HG03457 (cell line): ENCODE measurements around the gene CIDEC.
"Not testable (repeated sequence)": the region's sequence is repeated elsewhere in the genome, so short reads cannot be mapped to it uniquely, and the experiment has no call there.

Source experiments
- ATAC-seq: cut with Tn5 transposase; IDR thresholded peaks from one replicate; pipeline ENCODE4 v1.9.1; 2021; ENCODE audit warnings: moderate number of reproducible peaks; ENCODE audit not compliant: unreplicated experiment

CIDEC gene

GRCh38 chr3:9902372-9903237, 22.6 kb upstream of the CIDEC start, which contains the start of gene IL17RE:
TSS of gene IL17RE (plus strand) at chr3:9902848. CDS start at chr3:9902933, 85 bp downstream.
- no peak for ATAC-seq

GRCh38 chr3:9901967-9902366, 21.9 kb upstream of the CIDEC start:
- ATAC-seq, result no peak

- not testable (repeated sequence) for ATAC-seq
Measured at GRCh38 chr3:9900965-9901415, 20.9 kb upstream of the CIDEC start.

- ATAC-seq, result no peak
Measured at GRCh38 chr3:9899289-9899791, 19.3 kb upstream of the CIDEC start.

GRCh38 chr3:9898467-9899241, 18.6 kb upstream of the CIDEC start:
- ATAC-seq, result no peak

- ATAC-seq, result peak; percentile 59
Measured at GRCh38 chr3:9897408-9898372, 17.6 kb upstream of the CIDEC start.

- not testable (repeated sequence) for ATAC-seq
Measured at GRCh38 chr3:9896755-9897407, 16.8 kb upstream of the CIDEC start.

GRCh38 chr3:9895715-9896114, 15.7 kb upstream of the CIDEC start:
- not testable (repeated sequence) for ATAC-seq

GRCh38 chr3:9893739-9894138, 13.7 kb upstream of the CIDEC start:
- ATAC-seq, result no peak

GRCh38 chr3:9891072-9891622, 11.1 kb upstream of the CIDEC start:
- no peak for ATAC-seq

- ATAC-seq, result peak; percentile 73
Measured at GRCh38 chr3:9890249-9891071, 10.4 kb upstream of the CIDEC start, which contains the start of gene JAGN1. TSS of gene JAGN1 (plus strand) at chr3:9890610. CDS start at chr3:9890723, 113 bp downstream.

- ATAC-seq, result no peak
Measured at GRCh38 chr3:9889405-9889804, 9.4 kb upstream of the CIDEC start.

- no peak for ATAC-seq
Measured at GRCh38 chr3:9888540-9888939, 8.5 kb upstream of the CIDEC start.

GRCh38 chr3:9887480-9887879, 7.4 kb upstream of the CIDEC start:
- no peak for ATAC-seq

- no peak for ATAC-seq
Measured at GRCh38 chr3:9886328-9886727, 6.3 kb upstream of the CIDEC start.

GRCh38 chr3:9884555-9885165, 4.6 kb upstream of the CIDEC start:
- ATAC-seq, result no peak

- no peak for ATAC-seq
Measured at GRCh38 chr3:9883706-9884554, 3.9 kb upstream of the CIDEC start.
